SKM-1 (cell line): ENCODE measurements around the gene SNED1.
"Not testable (repeated sequence)": the region's sequence is repeated elsewhere in the genome, so short reads cannot be mapped to it uniquely, and the experiment has no call there.

Experiments
- DNase-seq: peaks from one replicate; lab custom pipeline; 2025; ENCODE audit not compliant: unreplicated experiment; lab: John Stamatoyannopoulos, UW

Gene SNED1

GRCh38 chr2:241104611-241105010 lies 106.2 kb downstream of the SNED1 start:
- not testable (repeated sequence) for DNase-seq

GRCh38 chr2:241105641-241106040 lies 107.2 kb downstream of the SNED1 start:
- DNase-seq = no peak

GRCh38 chr2:241107031-241107783 lies 108.8 kb downstream of the SNED1 start:
- no peak for DNase-seq

- no peak for DNase-seq
Observed at GRCh38 chr2:241108271-241109209, 110.1 kb downstream of the SNED1 start.

GRCh38 chr2:241109210-241110088 lies 111.0 kb downstream of the SNED1 start:
- DNase-seq = no peak

- DNase-seq = no peak
Observed at GRCh38 chr2:241110089-241110606, 111.7 kb downstream of the SNED1 start.

- no peak for DNase-seq
Observed at GRCh38 chr2:241110607-241111439, 112.4 kb downstream of the SNED1 start.

- no peak for DNase-seq
Observed at GRCh38 chr2:241111440-241111805, 113.0 kb downstream of the SNED1 start.

GRCh38 chr2:241112046-241112445 lies 113.6 kb downstream of the SNED1 start:
- no peak for DNase-seq

- no peak for DNase-seq
Observed at GRCh38 chr2:241112592-241112991, 114.2 kb downstream of the SNED1 start.

GRCh38 chr2:241114836-241115235 lies 116.4 kb downstream of the SNED1 start:
- no peak for DNase-seq

- no peak for DNase-seq
Observed at GRCh38 chr2:241115361-241115760, 116.9 kb downstream of the SNED1 start.

GRCh38 chr2:241116606-241117560 lies 118.5 kb downstream of the SNED1 start:
- no peak for DNase-seq

GRCh38 chr2:241118737-241119505 lies 120.5 kb downstream of the SNED1 start:
- no peak for DNase-seq

GRCh38 chr2:241120440-241120839 lies 122.0 kb downstream of the SNED1 start:
- no peak for DNase-seq

GRCh38 chr2:241121008-241121407 lies 122.6 kb downstream of the SNED1 start:
- DNase-seq = no peak

GRCh38 chr2:241122376-241123002 lies 124.1 kb downstream of the SNED1 start:
- DNase-seq = no peak
